Thyroid gland (tissue), 4 donors: ENCODE data around the gene ELOB. TPM values are rescaled to one million over a fixed set of nuclear protein-coding genes. Genes with fewer than 3 reads are reported as not detected.

Source experiments
- DNase-seq, 2 donors: peaks; one replicate each; pipeline ENCODE4 v3.0.0-alpha.2; 2019
- H3K27ac ChIP-seq, 3 donors: fragments of 200-600 bp; sonication (generic); 1 replicate in 2 of 3; 2 replicates in 1 of 3; pipeline ENCODE4 v1.5.1; 2016 to 2019; ENCODE audit warnings: mild to moderate bottlenecking in 1 of 3, moderate library complexity in 1 of 3
- H3K27me3 ChIP-seq: fragments of 200-600 bp; sonication (generic); one replicate; pipeline ENCODE4 v1.5.1; 2019
- H3K36me3 ChIP-seq, 2 donors: fragments of 200-600 bp; sonication (generic); one replicate each; pipeline ENCODE4 v1.5.1; 2016 to 2019
- H3K4me1 ChIP-seq, 2 donors: fragments of 200-600 bp; sonication (generic); one replicate each; pipeline ENCODE4 v1.5.1; 2017 to 2019
- H3K4me3 ChIP-seq, 3 donors: fragments of 200-600 bp; sonication (generic); replicated peaks in 1 of 3; 1 replicate in 2 of 3; 2 replicates in 1 of 3; pipeline ENCODE4 v1.5.1; 2016; ENCODE audit warnings: mild to moderate bottlenecking in 1 of 3
- H3K9me3 ChIP-seq: fragments of 200-600 bp; sonication (generic); one replicate; pipeline ENCODE4 v1.5.1; 2017
- POLR2A ChIP-seq, 2 donors: fragments of 450-650 bp; IDR thresholded peaks; one replicate each; pipeline ENCODE4 v1.6.1; 2017; ENCODE audit warnings: antibody characterized with exemption in 2 of 2, mild to moderate bottlenecking in 2 of 2, moderate library complexity in 1 of 2
- WGBS, 2 donors: methylation state at CpG; one replicate each; pipeline ENCODE4 v1.1.5; 2017; 5-methylcytosine and 5-hydroxymethylcytosine counted together
- intact Hi-C: fragments of 100-400 bp; cut with DNase I; formaldehyde crosslinking; loops from one replicate; pipeline ENCODE4 v1.15.1; 2023
- total RNA-seq, 4 donors: library from RNA; depleted of rRNA; stranded (reverse); fragments of >200 nt; gene quantifications; one replicate each; pipeline ENCODE4 v1.2.3, GENCODE V29; 2016
- TF ChIP-seq, protein P1 (sequence below), 6 experiments: fragments of 200-600 bp in 3 of 6; fragments of 450-650 bp in 3 of 6; sonication (generic) in 3 of 6; IDR thresholded peaks; one replicate each; pipeline ENCODE4 v1.5.1; 2016 to 2019; ENCODE audit warnings: antibody characterized with exemption in 6 of 6, mild to moderate bottlenecking in 2 of 6, inconsistent platforms in 1 of 6, moderate library complexity in 1 of 6

The ELOB gene
- total RNA-seq, 4 donors from 2014 or later = 373 to 786 (median 647) TPM

GRCh38 chr16:2786061-2786825 lies 9.2 kb upstream of the ELOB start:
- WGBS, 2 donors = 61 to 64% methylated on average over 14 to 15 of the region's 15 CpGs

GRCh38 chr16:2785101-2785991 lies 8.3 kb upstream of the ELOB start:
- WGBS, 2 donors = 8 to 22% methylated on average over 40 to 50 of the region's 79 CpGs
- intact Hi-C loops = no loop called here
- no peaks in the 10 kb centered on the region for H3K36me3 ChIP-seq
- peaks cover 0 to 8% of the 10 kb centered on the region in 2 donors for H3K4me1 ChIP-seq
- no peak overlapping the region for H3K4me3 ChIP-seq
- H3K9me3 ChIP-seq = no peaks in the 10 kb centered on the region
- peaks cover 14% of the 10 kb centered on the region for H3K27me3 ChIP-seq
- TF ChIP-seq, protein P1, sequence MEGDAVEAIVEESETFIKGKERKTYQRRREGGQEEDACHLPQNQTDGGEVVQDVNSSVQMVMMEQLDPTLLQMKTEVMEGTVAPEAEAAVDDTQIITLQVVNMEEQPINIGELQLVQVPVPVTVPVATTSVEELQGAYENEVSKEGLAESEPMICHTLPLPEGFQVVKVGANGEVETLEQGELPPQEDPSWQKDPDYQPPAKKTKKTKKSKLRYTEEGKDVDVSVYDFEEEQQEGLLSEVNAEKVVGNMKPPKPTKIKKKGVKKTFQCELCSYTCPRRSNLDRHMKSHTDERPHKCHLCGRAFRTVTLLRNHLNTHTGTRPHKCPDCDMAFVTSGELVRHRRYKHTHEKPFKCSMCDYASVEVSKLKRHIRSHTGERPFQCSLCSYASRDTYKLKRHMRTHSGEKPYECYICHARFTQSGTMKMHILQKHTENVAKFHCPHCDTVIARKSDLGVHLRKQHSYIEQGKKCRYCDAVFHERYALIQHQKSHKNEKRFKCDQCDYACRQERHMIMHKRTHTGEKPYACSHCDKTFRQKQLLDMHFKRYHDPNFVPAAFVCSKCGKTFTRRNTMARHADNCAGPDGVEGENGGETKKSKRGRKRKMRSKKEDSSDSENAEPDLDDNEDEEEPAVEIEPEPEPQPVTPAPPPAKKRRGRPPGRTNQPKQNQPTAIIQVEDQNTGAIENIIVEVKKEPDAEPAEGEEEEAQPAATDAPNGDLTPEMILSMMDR (IDR thresholded peaks at IDR 0.05) = no peak
- no peak for TF ChIP-seq POLR2A (IDR thresholded peaks at IDR 0.05)
- no peak for DNase-seq
- H3K27ac ChIP-seq = no peak overlapping the region

More at GRCh38 chr16:2786061-2786825, 9.2 kb upstream of the ELOB start:
- TF ChIP-seq, protein P1 (IDR thresholded peaks at IDR 0.05) = no peak
- TF ChIP-seq POLR2A (IDR thresholded peaks at IDR 0.05) = no peak
- H3K4me3 ChIP-seq = no peak overlapping the region
- DNase-seq = no peak
- no peaks in the 10 kb centered on the region for H3K9me3 ChIP-seq
- H3K4me1 ChIP-seq = peaks cover 0 to 8% of the 10 kb centered on the region in 2 donors
- no peaks in the 10 kb centered on the region for H3K36me3 ChIP-seq
- H3K27me3 ChIP-seq = peaks cover 14% of the 10 kb centered on the region
- no peak overlapping the region for H3K27ac ChIP-seq
- intact Hi-C loops = no loop called here

- Histone ChIP-seq H3K27ac (no peak overlapping the region), H3K4me3 (no peak overlapping the region), H3K9me3 (no peaks in the 10 kb centered on the region), H3K36me3 (no peaks in the 10 kb centered on the region), H3K27me3 (peaks cover 14% of the 10 kb centered on the region), H3K4me1 (peaks cover 0 to 8% of the 10 kb centered on the region in 2 donors)
- no peak for DNase-seq
- TF ChIP-seq, protein P1 (IDR thresholded peaks at IDR 0.05) = no peak
- TF ChIP-seq POLR2A (IDR thresholded peaks at IDR 0.05) = no peak
- intact Hi-C loops = no loop called here
- 54 to 86% methylated on average over 7 to 14 of the region's 15 CpGs for WGBS, 2 donors
Measured at GRCh38 chr16:2784358-2785100, 7.4 kb upstream of the ELOB start.

DNA sequence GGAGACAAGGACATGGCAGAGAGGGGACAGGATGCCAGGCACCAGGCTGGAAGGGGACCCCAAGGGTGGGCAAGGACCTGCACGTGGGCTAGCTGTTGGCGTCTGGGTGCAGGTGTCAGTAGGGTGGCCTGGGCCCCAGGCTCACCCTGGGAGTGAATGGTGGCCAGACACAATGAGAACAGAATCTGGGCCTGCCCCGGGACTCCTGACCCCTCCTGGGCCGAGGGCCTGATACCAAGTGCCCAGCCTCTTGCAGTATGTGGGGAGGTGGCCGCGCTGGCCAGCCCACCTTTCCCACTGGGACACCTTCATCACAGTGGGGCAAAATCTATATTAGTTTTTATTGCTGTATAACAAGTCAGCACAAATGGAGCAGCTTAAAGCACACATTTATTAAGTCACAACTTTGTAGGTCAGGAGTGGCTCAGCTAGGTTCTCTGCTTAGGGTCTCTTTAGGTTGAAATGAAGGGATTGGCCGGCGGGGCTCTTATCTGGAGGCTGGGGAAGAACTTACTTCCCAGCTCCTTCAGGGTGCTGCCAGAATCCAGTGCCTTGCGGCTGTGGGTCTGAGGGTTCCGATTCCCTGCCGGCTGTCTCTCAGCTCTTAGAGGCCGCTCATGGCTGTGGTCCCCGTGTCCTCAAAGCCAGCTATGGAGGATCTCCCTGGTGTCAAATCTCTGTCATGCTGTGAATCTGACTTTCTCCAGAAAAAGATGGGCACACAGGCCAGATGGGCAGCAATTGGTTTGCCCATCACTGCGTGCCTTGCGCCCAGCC lies 6.7 kb upstream of the ELOB start:
- H3K4me3 ChIP-seq = no peak overlapping the region
- H3K4me1 ChIP-seq = peaks cover under 1 to 11% of the 10 kb centered on the region in 2 donors
- H3K36me3 ChIP-seq = no peaks in the 10 kb centered on the region
- peaks cover 14% of the 10 kb centered on the region for H3K27me3 ChIP-seq
- 84 to 93% methylated on average over 12 to 14 of the region's 15 CpGs for WGBS, 2 donors
- H3K9me3 ChIP-seq = no peaks in the 10 kb centered on the region
- no peak overlapping the region for H3K27ac ChIP-seq
- intact Hi-C loops = no loop called here
- no peak for TF ChIP-seq POLR2A (IDR thresholded peaks at IDR 0.05)
- TF ChIP-seq, protein P1 (IDR thresholded peaks at IDR 0.05) = no peak
- DNase-seq = no peak
